Mesodermal cell (in vitro differentiated cells): Measurements from ENCODE around the gene SPCS1. TPM values are rescaled to one million over a fixed set of nuclear protein-coding genes. Genes with fewer than 3 reads are reported as not detected.
"Not testable (repeated sequence)": the region's sequence is repeated elsewhere in the genome, so short reads cannot be mapped to it uniquely, and the experiment has no call there.

Experiments used
- H3K27ac ChIP-seq: 2 replicates; pipeline ENCODE4 v1.7.0; 2013; ENCODE audit warnings: mild to moderate bottlenecking, low read depth, low read length, moderate library complexity; ENCODE audit not compliant: severe bottlenecking
- H3K36me3 ChIP-seq: 2 replicates; pipeline ENCODE4 v1.7.1; 2013; ENCODE audit warnings: mild to moderate bottlenecking, low read length, moderate library complexity; ENCODE audit not compliant: control insufficient read depth, insufficient read depth
- H3K4me1 ChIP-seq: one replicate; pipeline ENCODE4 v1.7.1; 2013; ENCODE audit warnings: mild to moderate bottlenecking, low read length; ENCODE audit not compliant: insufficient read depth, control insufficient read depth, poor library complexity, severe bottlenecking
- H3K4me3 ChIP-seq: 2 replicates; pipeline ENCODE4 v1.7.0; 2013; ENCODE audit warnings: low read length, control low read depth, mild to moderate bottlenecking; ENCODE audit not compliant: insufficient read depth, poor library complexity, severe bottlenecking; ENCODE audit errors: extremely low read depth
- H3K9me3 ChIP-seq: 2 replicates; pipeline ENCODE4 v1.7.1; 2013; ENCODE audit warnings: mild to moderate bottlenecking, low read length, moderate library complexity; ENCODE audit not compliant: control insufficient read depth
- WGBS, 2 experiments: methylation state at CpG; one replicate each; pipeline ENCODE4 v1.1.5; 2013; ENCODE audit warnings: missing lambda C conversion rate in 2 of 2; ENCODE audit not compliant: insufficient coverage in 2 of 2; 5-methylcytosine and 5-hydroxymethylcytosine counted together
- polyA plus RNA-seq, 2 experiments: library from polyadenylated mRNA; stranded (reverse); fragments of 50-300 nt; gene quantifications; one replicate each; pipeline ENCODE4 v1.2.3, GENCODE V29; 2013

Gene SPCS1
- polyA plus RNA-seq (2013, experiment 1 of 2): 161 TPM
- polyA plus RNA-seq (2013, experiment 2 of 2): 165 TPM

DNA sequence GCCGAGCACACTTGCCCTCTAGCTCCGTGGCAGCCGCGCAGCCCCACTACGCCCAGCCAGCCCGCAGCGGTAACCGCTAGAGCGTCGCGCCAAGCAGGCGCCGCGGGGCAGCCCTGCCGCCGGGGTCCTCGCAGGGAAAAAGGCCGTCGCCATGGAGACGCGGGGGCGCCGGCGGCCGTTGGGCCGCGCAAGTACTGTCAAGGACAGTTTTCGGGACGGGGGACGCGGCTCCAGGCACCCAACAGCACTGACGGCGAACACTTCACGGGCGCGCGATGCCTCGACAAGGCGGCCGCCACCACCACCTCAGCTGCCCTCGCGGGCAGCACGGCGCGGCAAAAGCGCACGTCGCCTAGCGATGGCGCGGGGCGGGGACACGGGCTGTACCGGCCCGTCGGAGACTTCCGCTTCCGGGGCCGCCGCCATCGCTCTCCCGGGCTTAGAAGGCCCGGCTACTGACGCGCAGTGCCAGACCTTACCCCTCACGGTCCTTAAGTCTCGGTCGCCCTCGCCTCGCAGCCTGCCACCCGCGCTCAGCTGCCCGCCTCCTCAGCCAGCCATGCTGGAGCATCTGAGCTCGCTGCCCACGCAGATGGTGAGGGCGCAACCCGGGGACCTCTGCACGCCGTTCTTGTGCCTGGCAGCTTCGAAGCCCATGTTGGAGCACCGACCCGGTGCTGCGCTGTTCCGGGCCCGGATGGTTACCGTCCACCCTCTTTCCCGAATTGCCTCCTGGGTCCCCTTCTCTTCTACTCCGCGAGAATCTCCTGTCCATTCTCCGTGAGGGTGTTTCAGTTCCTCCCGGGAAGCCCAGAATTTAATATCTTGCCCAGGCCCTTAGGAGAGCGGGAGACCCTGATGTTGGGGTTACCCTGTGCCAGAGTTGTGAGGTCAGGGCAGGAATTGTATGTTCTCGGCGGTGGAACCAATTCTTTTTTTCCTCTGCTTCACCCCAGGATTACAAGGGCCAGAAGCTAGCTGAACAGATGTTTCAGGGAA is at the start of gene SPCS1, which contains the start of gene GLT8D1:
TSS of gene SPCS1 (plus strand) at position 419 of the 999 bp plus-strand sequence. CDS start at position 560, 141 bp downstream.
TSS of gene GLT8D1 (minus strand) at position 104 of the 999 bp plus-strand sequence. CDS start 5,331 bp downstream, outside the sequence.
- Histone ChIP-seq H3K27ac (peak within 1 kb of the TSS; percentile 93), H3K9me3 (no peaks in the 10 kb centered on the region), H3K4me1 (no peaks in the 10 kb centered on the region), H3K4me3 (peak within 1 kb of the TSS; percentile 91), H3K36me3 (peaks cover 45% of the 10 kb centered on the region)
- 0 to 1% methylated on average over 84 to 92 of the region's 94 CpGs for WGBS, 2 experiments

DNA sequence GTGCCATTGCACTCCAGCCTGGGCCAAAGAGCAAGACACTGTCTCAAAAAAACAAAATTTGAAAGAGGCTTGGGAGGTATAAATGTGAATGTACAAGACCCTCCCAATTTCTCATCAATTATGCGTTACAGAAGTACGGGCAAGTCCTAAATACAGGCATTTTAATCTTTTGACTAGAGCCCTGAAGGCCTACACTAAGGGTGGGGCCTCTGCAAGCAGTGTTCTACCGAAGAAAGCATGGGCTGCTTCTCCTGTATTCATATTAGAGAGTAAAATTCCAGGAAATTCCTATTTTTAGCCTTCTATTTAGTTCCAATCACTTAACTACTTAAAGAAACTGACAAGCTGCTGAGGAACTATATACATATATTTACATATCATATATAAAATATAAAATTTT is 45.9 kb upstream of the SPCS1 start:
- H3K27ac ChIP-seq: no peak overlapping the region
- peaks cover 95% of the 10 kb centered on the region for H3K36me3 ChIP-seq
- H3K4me3 ChIP-seq: no peak overlapping the region
- no peaks in the 10 kb centered on the region for H3K4me1 ChIP-seq
- no peaks in the 10 kb centered on the region for H3K9me3 ChIP-seq
- WGBS, 2 experiments: 70% methylated on average over 2 of the region's 3 CpGs; no CpG with 5 or more reads in 1 of the 2 experiments

DNA sequence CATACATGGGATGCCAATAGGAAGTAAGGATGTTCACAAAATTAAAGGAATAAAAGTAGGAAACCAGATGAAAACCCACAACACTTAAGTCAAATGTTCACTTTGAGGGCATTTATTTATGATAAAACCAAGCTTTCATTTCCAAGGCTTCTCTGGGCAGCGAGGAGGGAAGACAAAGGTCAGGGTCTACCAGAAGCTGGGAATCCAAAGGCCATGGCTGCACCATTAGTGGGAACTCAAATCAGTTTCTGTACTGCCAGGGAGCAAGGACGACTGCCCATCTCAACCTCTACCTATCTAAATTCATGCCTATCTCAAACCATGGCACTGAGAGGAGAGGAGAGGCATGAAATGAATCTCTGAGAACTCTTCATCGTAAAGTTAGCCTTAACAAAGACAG is 42.8 kb upstream of the SPCS1 start:
- WGBS, 2 experiments: 86 to 100% methylated on average over 1 to 2 of the region's 3 CpGs
- Histone ChIP-seq H3K4me1 (no peaks in the 10 kb centered on the region), H3K4me3 (no peak overlapping the region), H3K27ac (no peak overlapping the region), H3K36me3 (peaks cover 92% of the 10 kb centered on the region), H3K9me3 (no peaks in the 10 kb centered on the region)

DNA sequence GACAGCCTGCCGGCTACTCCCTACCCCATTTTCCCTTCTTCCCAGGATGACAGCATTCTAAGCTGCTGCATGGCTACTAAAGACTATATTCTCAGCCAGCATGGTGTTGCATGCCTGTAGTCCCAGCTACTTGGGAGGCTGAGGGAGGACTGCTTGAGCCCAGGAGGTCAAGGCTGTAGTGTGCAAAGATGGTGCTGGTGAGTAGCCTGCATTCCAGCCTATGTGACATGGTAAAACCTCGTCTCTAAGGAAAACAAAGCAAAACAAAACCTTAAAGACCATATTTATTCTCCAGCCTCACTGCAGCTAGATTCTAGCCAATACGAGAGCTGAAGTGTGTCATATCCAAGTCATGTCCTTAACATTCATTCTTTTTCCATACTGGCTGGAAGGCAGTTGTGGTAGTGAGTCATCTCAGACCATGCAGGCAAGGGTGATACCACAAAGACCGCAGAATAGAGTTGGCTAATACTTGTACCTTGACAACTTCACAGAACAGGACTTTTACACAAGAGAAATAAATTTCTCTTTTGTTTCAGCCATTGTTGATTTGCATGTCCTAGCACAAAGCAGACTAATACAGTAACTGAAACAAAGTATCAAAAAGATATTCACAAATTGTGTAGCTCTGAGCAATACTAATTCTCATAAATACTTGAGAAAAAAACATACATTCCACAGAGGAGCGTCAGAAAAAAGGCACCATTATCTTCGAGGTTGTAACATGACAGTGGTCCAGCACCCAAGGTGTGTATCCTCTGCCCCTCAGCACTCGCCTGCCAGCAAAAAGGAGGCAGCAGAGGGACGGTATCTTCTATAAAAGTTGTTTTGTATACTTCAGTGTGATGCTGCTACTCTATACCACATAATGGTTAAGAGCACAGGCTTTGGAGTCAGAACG is 35.0 kb upstream of the SPCS1 start:
- Histone ChIP-seq H3K4me3 (no peak overlapping the region), H3K36me3 (peaks cover 68% of the 10 kb centered on the region), H3K4me1 (peaks cover 12% of the 10 kb centered on the region), H3K27ac (peak overlapping the region; percentile 73), H3K9me3 (no peaks in the 10 kb centered on the region)
- WGBS, 2 experiments: 80 to 82% methylated on average over 1 to 4 of the region's 9 CpGs

DNA sequence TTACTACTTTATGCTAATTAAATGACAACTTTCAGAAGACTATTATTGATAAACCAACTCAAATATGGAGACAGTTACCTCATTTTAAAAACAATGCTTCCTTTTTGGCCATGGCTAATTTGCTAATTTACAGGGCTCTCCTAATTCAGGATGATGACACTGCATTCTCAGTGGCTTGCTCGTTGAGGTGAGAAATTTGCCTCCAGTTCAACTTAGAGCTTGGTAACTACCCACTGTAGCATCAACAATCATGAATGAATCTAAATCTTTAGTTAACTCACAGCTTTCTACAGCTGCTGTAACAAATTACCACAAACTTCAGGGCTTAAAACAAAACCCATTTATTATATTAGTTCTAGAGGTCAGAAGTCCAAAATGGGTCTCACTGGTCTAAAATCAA is 34.2 kb upstream of the SPCS1 start:
- peaks cover 12% of the 10 kb centered on the region for H3K4me1 ChIP-seq
- no peaks in the 10 kb centered on the region for H3K9me3 ChIP-seq
- H3K4me3 ChIP-seq: no peak overlapping the region
- peak overlapping the region; percentile 73 for H3K27ac ChIP-seq
- 100% methylated on average over 1 of the region's 1 CpG; no CpG with 5 or more reads in 1 of the 2 experiments for WGBS, 2 experiments
- H3K36me3 ChIP-seq: peaks cover 68% of the 10 kb centered on the region

DNA sequence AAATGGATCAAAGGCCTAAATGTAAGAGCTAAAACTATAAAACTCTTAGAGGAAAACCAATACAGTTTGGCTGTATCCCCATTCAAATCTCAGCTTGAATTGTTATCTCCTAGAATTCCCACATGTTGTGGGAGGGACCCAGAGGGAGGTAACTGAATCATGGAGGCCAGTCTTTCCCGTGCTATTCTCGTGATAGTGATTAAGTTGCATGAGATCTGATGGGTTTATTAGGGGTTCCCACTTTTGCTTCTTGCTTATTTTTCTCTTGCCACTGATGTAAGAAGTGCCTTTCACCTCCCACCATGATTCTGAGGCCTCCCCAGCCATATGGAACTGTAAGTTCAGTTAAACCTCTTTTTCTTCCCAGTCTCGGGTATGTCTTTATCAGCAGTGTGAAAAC is 29.7 kb upstream of the SPCS1 start:
- not testable (repeated sequence) for H3K9me3 ChIP-seq, H3K4me1 ChIP-seq, H3K27ac ChIP-seq, H3K4me3 ChIP-seq
- peaks cover 82% of the 10 kb centered on the region for H3K36me3 ChIP-seq
- 57 to 75% methylated on average over 1 of the region's 3 CpGs for WGBS, 2 experiments

DNA sequence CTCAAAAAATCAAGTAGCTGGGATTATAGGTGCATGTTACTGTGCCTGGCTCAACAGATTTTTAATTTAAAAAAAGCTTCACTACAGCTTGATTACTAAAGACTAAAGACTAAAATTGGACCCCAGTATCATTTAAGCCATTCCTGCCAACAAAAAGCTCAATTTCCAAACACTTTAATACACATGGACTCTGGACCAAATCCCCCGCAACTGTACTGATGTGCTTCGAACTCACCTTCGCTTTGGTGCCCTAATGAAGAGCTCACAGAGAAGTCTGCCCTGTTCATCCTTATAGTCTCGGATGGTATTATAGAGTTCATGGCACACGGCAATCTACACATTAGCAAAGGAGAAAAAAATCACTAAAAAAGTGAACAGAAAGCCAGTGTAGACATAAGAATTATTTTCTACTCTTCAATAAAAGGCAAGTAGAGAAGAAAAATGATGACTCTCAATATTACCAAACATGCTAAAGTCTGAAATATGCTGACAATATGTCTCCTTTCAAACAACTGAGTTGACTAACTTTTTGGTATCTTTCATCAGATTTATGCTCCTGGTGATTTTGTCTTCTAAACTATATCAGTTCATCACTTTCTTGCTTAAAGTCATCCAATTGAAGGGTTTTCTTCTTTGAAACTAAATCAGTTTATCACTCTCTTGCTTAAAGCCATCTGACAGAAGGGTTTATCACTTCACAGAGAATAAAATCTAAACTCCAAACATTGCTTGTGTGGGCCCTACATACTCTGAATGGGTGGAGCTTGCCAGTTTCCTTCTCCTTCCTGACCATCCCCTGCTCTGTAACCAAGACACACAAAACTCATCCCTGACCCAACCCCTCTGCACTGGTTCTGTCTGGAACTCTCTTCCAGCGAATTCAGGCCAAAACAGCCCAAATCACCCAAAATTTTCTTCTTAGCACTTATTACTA is 27.4 kb upstream of the SPCS1 start:
- H3K4me3 ChIP-seq: no peak overlapping the region
- H3K36me3 ChIP-seq: peaks cover 72% of the 10 kb centered on the region
- H3K4me1 ChIP-seq: no peaks in the 10 kb centered on the region
- H3K9me3 ChIP-seq: no peaks in the 10 kb centered on the region
- no peak overlapping the region for H3K27ac ChIP-seq
- WGBS, 2 experiments: 97 to 98% methylated on average over 4 of the region's 6 CpGs

DNA sequence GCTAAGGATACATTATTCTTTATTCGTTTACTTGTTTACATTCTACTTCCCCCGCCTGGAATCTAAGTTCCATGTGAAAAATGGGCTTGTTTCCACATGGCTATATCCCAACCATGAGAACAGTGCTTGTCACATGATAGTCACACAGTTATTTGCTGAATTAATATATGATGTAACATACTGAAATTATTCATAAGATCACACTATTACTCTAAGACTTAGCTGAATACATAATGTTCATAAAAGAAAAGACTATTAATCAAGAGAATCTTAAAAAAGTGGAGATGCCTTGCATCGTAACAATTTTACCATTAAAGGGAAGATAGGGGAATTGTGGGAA is 26.7 kb upstream of the SPCS1 start:
- Histone ChIP-seq H3K27ac (no peak overlapping the region), H3K36me3 (peaks cover 72% of the 10 kb centered on the region), H3K4me1 (no peaks in the 10 kb centered on the region), H3K4me3 (no peak overlapping the region), H3K9me3 (no peaks in the 10 kb centered on the region)
- 86% methylated on average over 1 of the region's 3 CpGs; no CpG with 5 or more reads in 1 of the 2 experiments for WGBS, 2 experiments

DNA sequence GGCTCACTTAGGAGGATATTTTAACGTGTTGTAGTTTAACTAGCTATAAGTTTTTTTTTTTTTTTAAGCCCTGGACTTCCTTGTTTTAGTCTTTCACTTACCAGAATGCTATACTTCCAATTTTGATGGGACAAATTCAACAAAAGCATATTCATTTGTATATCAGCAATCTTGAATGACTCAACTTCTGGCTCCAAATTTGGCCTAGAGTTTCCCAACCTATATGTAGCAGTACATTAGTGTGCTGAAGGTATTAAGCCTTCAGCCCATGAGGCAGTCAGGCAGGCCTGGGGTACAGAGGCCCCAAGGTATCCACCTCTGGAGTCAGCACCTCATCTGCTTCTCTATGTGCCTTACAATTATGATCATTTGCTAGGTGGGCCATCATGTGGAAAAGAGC is 26.1 kb upstream of the SPCS1 start:
- no CpG with 5 or more reads among the region's 1 CpG for WGBS, 2 experiments
- H3K4me1 ChIP-seq: no peaks in the 10 kb centered on the region
- H3K36me3 ChIP-seq: peaks cover 69% of the 10 kb centered on the region
- H3K27ac ChIP-seq: no peak overlapping the region
- H3K4me3 ChIP-seq: no peak overlapping the region
- H3K9me3 ChIP-seq: no peaks in the 10 kb centered on the region
